Hippocampal formation (tissue), 2 donors: Measurements from ENCODE around the gene GSPT1.
"Not testable (repeated sequence)": the region's sequence is repeated elsewhere in the genome, so short reads cannot be mapped to it uniquely, and the experiment has no call there.

Source experiments
- DNase-seq, 2 donors: peaks; one replicate each; lab custom pipeline; 2025; lab: John Stamatoyannopoulos, UW

Gene GSPT1

GRCh38 chr16:11857161-11857560 lies 58.6 kb downstream of the GSPT1 start:
- DNase-seq, result no peak

DNA sequence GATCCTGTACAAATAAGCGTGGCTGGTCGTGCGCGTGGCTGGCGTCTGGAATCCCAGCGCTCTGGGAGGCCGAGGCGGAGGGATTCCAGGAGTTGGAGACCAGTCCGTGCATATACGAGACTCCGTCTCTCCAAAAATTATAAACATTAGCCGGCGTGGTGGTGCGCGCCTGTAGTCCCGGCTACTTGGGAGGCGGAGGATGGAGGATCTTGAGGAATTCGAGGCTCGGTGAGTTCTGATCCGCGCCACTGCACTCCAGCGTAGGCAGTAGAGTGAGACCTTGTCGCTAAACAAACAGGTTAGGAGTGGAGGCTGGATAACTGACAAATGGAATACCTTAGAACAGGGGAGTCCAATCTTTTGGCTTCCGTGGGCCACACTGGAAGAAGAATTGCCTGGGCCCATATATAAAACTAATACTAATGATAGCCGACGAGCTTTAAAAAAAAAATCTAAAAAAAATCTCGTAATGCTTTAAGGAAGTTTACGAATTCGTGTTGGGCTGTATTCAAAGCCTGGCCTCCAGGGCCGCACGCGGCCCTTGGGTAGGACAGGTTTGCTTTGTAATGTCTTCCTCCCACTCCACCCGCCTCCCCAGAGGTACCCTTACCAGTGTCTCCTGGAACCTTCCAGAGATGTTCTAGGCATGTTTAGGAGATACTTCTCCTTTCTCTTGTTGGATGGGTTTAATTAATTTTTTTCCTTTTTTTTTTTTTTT lies 63.5 kb downstream of the GSPT1 start:
- no peak for DNase-seq

DNA sequence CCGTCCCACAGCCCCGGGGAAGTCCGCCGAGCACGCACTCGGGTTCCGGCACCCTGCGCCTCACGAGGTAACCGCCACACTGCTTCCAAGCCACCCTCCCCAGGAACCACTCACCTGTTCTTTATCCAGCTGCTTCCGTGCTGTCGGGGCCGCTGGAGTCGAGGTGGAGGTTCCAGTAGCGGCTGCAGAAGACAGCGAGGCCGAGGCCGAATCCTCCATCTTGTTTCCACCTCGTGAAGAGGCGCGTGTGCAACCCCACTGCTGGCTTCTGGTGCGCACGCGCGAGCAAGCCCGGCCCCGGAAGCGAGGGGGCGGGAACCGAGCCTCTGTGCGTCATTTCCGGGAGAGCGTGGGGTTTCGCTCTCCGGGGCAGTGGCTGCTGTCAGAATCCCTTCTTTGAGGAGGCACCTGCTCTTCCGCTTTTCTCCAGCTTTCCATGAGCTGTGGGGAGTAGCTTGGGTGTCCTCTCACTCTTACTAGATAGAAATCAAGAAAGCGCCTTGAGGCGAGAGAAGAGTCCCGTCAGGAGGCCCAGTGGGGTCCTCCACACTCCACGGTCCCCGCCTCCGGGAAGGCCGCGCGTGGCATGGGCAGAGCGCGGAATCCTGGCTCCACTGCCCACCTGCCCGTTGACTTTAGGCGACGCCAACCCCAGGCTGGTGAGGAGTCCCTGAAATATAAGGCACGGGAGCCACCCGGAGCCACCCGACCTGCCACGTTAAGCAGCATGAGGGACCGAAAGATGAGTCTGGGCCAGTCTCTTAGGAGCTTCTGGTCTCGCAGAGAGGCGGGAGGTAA lies 64.3 kb downstream of the GSPT1 start, which contains the start of gene RSL1D1:
Gene RSL1D1, minus strand, starts transcription at position 249 of the 798 bp plus-strand sequence. Its CDS starts 30 bp downstream, at position 219.
- DNase-seq, result peak; percentile 87 to 90

DNA sequence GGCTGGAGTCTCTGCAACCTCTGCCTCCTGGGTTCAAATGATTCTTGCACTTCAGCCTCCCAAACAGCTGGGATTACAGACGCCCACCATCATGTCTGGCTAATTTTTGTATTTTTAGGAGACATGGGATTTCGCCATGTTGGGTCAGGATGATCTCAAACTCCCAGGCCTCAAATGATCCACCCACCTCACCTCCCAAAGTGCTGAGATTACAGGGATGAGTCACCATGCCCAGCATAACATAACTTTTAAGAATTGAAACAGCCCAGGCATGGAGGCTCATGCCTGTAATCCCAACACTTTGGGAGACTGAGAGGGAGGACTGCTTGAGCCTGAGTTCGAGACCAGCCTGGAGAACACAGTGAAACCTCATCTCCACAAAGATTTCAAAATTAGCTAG lies 66.9 kb downstream of the GSPT1 start:
- no peak for DNase-seq

GRCh38 chr16:11844499-11844898 lies 71.3 kb downstream of the GSPT1 start:
- DNase-seq, result no peak

- no peak for DNase-seq
These were observed 71.9 kb downstream of the GSPT1 start for GRCh38 chr16:11843861-11844260.

- no peak for DNase-seq
These were observed 72.5 kb downstream of the GSPT1 start for GRCh38 chr16:11843206-11843605.

GRCh38 chr16:11841026-11841425 lies 74.7 kb downstream of the GSPT1 start:
- no peak for DNase-seq

DNA sequence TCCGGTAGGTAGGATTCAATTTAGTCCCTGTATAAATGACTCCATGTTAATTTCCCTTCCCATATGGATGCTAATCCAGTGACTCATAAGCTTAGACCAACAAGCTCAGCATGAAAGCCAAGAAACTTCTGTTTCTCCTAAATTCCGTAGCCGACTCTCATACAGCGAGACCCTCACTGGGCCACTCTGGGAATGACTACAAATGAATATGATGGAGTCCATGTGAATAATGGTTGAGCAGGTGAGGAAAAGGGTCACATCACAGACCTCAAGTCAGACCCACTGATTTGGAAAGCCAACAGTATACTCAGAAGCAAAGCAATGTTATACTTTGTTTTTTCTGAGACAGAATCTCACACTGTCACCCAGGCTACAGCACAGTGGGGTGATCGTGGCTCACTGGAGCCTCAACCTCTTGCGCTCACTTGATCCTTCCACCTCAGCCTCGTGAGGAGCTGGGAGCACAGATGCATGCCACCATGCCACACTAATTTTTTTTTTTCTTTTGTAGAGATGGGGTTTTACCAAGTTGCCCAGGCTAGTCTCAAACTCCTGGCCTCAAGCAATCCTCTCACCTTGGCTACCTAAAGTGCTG lies 79.0 kb downstream of the GSPT1 start:
- DNase-seq, result no peak

DNA sequence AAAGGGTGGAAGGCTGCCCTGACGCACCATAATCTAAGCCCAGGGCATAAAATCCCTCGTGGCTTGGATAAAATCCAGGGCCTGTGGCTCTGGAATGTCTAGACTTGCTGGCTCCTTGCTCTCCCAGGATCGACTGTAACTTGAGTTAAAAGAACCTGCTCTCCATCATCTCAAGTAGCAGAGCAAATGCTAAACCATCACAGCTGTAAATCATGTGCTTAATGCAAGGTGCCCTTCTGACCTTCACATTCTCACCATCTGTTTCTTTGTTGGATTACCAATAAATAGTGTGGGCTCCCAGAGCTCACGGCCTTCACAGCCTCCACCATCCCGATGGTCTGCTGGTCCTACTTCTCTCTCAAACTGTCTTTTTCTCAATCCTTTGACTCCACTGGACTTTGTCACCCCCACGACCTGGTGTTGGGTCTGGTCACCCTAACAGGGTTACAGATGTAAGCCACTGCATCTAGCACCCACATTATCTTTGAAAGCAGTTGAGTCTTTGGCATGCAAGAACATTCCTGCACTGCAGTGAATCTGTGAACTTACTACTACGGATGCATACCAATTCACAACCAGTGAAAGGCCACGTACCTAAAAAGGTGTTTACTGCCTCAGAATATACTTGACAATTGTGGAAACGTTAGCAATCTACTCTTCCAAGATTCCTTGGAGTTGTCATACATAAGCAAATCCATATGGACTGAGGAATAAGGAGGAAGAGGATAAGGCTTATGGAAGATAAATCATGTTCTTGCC lies 79.7 kb downstream of the GSPT1 start:
- DNase-seq, result no peak

DNA sequence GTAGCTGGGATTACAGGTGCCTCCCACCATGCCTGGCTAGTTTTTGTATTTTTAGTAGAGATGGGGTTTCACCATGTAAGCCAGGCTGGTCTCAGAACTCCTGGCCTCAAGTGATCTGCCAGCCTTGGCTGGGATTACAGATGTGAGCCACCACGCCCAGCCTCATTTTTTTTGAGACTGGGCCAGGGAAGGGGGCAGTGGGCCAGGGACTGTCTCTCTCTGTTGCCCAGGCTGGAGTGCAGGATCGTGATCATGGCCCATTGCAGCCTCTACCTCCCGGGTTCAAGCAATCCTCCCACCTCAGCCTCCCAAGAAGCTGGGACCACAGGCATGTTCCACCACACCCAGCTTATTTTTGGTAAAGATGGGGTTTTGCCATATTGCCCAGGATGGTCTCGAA lies 80.4 kb downstream of the GSPT1 start:
- no peak for DNase-seq

GRCh38 chr16:11833951-11834695 lies 81.6 kb downstream of the GSPT1 start:
- DNase-seq, result no peak

- DNase-seq, result no peak
These were observed 87.1 kb downstream of the GSPT1 start for GRCh38 chr16:11828696-11829095.

DNA sequence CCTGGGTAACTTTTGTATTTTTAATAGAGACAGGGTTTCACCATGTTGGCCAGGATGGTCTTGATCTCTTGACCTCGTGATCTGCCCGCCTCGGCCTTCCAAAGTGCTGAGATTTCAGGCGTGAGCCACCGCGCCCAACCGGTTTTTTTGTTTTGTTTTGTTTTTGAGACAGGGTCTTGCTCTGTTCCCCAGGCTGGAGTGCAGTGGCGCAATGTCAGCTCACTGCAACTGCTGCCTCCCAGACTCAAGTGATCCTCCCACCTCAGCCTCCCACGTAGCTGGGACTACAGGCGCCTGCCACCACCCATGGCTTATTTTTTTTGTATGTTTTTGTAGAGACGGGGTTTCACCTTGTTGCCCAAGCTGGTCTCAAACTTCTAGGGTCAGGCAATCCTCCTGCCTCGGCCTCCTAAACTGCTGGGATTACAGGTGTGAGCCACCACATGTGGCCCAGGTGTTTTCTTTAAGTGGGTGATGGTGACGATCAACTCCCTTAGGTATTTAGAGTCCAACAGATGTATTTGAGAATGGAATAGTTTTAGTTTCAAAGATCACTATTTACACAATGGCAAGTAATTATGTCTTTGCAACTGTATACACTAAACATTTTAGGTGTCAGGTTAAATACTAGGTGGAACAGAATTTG lies 90.1 kb downstream of the GSPT1 start:
- DNase-seq, result not testable (repeated sequence)

- no peak for DNase-seq
These were observed 91.4 kb downstream of the GSPT1 start for GRCh38 chr16:11824362-11824761.

DNA sequence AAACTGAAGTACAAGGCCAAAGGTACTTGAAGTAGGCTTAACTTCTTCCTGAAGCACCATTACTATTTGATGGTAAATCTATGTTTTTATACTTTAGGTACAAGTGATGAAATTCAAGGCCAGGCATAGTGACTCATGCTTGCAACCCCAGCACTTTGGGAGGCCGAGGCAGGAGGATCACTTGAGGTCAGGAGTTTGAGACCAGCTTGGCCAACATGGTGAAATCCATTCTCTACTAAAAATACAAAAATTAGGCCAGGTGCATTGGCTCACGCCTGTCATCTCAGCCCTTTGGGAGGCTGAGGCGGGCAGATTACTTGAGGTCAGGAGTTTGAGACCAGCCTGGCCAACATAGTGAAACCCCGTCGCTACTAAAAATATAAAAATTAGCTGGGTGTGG lies 92.1 kb downstream of the GSPT1 start:
- DNase-seq, result not testable (repeated sequence)

DNA sequence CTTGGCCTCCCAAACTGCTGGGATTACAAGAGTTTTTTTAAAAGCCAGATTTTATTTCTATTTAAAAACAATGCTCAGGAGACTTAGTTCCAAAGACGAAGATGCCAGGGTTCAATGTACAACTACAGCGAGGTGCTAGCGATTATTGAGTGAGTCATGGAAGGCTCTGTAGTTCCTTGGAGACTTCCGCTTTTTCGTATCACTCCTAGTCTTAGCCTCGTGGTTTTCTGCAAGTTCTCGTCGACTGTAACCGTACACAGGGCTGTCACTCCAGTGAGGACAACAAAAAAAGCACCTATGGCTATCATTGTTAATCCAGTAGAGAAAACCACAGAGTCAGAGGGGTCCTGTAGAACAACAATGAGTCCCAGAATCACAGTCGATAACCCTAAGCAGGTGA lies 96.0 kb downstream of the GSPT1 start:
- DNase-seq, result no peak

- not testable (repeated sequence) for DNase-seq
These were observed 96.8 kb downstream of the GSPT1 start for GRCh38 chr16:11818970-11819369.
